HEK293T (cell line): ENCODE results near the gene SUMF2.

Source experiments
- ARNT ChIP-seq: fragments of 450-650 bp; IDR thresholded peaks from 2 replicates; pipeline ENCODE4 v1.6.1; 2017; ENCODE audit warnings: mild to moderate bottlenecking
- BHLHE40 ChIP-seq: fragments of 450-650 bp; IDR thresholded peaks from 2 replicates; pipeline ENCODE4 v1.6.1; 2016; ENCODE audit warnings: mild to moderate bottlenecking, moderate library complexity, borderline replicate concordance
- FOXA1 ChIP-seq: fragments of 450-650 bp; IDR thresholded peaks from 2 replicates; pipeline ENCODE4 v1.6.1; 2016; ENCODE audit warnings: mild to moderate bottlenecking
- FOXK2 ChIP-seq: fragments of 450-650 bp; IDR thresholded peaks from 2 replicates; pipeline ENCODE4 v1.6.1; 2016; ENCODE audit warnings: mild to moderate bottlenecking
- L3MBTL2 ChIP-seq: fragments of 450-650 bp; conservative IDR thresholded peaks from 2 replicates; pipeline ENCODE4 v1.6.1; 2016; ENCODE audit warnings: mild to moderate bottlenecking
- NFRKB ChIP-seq: fragments of 450-650 bp; IDR thresholded peaks from 2 replicates; pipeline ENCODE4 v1.6.1; 2016; ENCODE audit warnings: mild to moderate bottlenecking, moderate library complexity
- SP1 ChIP-seq: fragments of 450-650 bp; IDR thresholded peaks from 2 replicates; pipeline ENCODE4 v1.6.1; 2017
- SUZ12 ChIP-seq: fragments of 450-650 bp; IDR thresholded peaks from 2 replicates; pipeline ENCODE4 v1.6.1; 2016; ENCODE audit warnings: mild to moderate bottlenecking

DNA sequence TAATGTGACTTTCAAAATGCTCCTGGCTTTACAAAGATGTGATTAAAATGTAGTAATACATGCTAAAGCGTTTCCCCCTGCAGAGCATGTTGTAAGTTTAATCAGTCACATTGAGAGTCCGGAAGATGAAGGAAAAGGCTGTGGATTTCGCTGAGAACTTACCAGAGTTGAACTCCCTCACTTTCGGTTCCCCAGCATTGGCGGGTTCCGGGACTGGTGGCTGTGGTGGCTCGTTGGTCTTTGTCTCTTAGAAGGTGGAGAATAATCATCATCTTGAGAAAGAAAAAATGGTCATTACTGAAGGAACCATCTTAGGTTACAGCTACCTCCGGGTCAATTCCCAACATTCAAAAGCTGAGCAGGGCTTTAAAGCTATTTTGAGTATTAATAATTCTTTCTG, 61.7 kb downstream of the SUMF2 start:
- TF ChIP-seq BHLHE40 (no peak), FOXK2 (no peak), L3MBTL2 (no peak), SP1 (no peak), FOXA1 (no peak), NFRKB (no peak), SUZ12 (no peak), ARNT (no peak)
